ENCODE data around the gene AK9.

DNA sequence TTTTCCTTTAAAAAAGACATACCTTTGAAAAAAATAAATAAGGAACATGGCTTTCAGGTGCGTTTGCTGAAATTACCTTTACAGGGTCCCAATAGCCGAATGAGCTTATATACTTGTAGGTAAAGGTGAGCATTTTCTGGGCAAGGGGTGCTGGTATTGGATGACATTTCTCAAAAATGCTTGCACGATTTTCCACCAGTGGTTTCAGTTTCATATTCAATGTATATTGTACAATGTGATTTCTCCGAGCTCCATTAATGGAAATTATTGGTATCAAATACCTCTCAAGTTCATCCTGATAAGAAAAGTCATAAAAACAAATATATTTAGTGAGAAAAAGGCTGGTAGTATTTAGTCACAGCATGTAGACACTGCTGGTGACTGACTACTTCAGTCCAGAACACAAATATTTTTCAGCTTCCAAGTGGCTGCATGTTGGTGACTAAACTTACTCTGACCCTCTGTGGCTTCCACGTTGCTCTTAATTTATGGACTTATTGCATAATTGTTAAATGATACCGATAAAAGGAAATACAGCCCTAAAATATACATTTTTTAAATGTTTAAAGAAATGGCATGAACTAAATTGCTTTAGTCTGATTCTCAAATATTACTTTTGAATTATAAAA lies 175.1 kb downstream of the AK9 start:
- TF ChIP-seq, protein P1, sequence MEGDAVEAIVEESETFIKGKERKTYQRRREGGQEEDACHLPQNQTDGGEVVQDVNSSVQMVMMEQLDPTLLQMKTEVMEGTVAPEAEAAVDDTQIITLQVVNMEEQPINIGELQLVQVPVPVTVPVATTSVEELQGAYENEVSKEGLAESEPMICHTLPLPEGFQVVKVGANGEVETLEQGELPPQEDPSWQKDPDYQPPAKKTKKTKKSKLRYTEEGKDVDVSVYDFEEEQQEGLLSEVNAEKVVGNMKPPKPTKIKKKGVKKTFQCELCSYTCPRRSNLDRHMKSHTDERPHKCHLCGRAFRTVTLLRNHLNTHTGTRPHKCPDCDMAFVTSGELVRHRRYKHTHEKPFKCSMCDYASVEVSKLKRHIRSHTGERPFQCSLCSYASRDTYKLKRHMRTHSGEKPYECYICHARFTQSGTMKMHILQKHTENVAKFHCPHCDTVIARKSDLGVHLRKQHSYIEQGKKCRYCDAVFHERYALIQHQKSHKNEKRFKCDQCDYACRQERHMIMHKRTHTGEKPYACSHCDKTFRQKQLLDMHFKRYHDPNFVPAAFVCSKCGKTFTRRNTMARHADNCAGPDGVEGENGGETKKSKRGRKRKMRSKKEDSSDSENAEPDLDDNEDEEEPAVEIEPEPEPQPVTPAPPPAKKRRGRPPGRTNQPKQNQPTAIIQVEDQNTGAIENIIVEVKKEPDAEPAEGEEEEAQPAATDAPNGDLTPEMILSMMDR (IDR thresholded peaks at IDR 0.05): no peak
- TF ChIP-seq POLR2A (IDR thresholded peaks at IDR 0.05): no peak
